ENCODE results near the gene KRTAP20-2.

KRTAP20-2 gene

GRCh38 chr21:30634906-30635305 lies at the start of gene KRTAP20-2:
TSS of gene KRTAP20-2 (plus strand) at chr21:30635206. CDS start at chr21:30635264, 58 bp downstream.
- DNase-seq (ENCODE audit: low read depth), result no peak

- no peak for DNase-seq (ENCODE audit: low read depth)
These were observed 44.7 kb upstream of the KRTAP20-2 start, which contains the start of gene KRTAP22-2 for GRCh38 chr21:30590297-30590696. TSS of gene KRTAP22-2 (minus strand) at chr21:30590397.

GRCh38 chr21:30592140-30592539 lies 42.9 kb upstream of the KRTAP20-2 start, which contains the start of gene KRTAP6-3:
TSS of gene KRTAP6-3 (plus strand) at chr21:30592440. CDS start at chr21:30592446, 6 bp downstream.
- DNase-seq (ENCODE audit: low read depth), result no peak

- no peak for DNase-seq (ENCODE audit: low read depth)
These were observed 36.2 kb upstream of the KRTAP20-2 start, which contains the start of gene KRTAP6-2 for GRCh38 chr21:30598802-30599201. TSS of gene KRTAP6-2 (minus strand) at chr21:30598902. CDS start at chr21:30598874, 28 bp downstream.

- no peak for DNase-seq (ENCODE audit: low read depth)
These were observed 34.2 kb upstream of the KRTAP20-2 start, which contains the start of gene KRTAP22-1 for GRCh38 chr21:30600787-30601186. TSS of gene KRTAP22-1 (plus strand) at chr21:30601087.

GRCh38 chr21:30605968-30606367 lies 29.0 kb upstream of the KRTAP20-2 start:
- no peak for DNase-seq (ENCODE audit: low read depth)

GRCh38 chr21:30612132-30612531 lies 22.9 kb upstream of the KRTAP20-2 start:
- no peak for DNase-seq (ENCODE audit: low read depth)

- DNase-seq (ENCODE audit: low read depth), result no peak
These were observed 21.2 kb upstream of the KRTAP20-2 start, which contains the start of gene KRTAP6-1 for GRCh38 chr21:30613836-30614235. TSS of gene KRTAP6-1 (minus strand) at chr21:30613930. CDS start at chr21:30613904, 26 bp downstream.

GRCh38 chr21:30615199-30615598 lies 19.8 kb upstream of the KRTAP20-2 start:
- DNase-seq (ENCODE audit: low read depth), result no peak

- no peak for DNase-seq (ENCODE audit: low read depth)
These were observed 18.9 kb upstream of the KRTAP20-2 start, which contains the start of gene KRTAP20-1 for GRCh38 chr21:30616125-30616524. TSS of gene KRTAP20-1 (plus strand) at chr21:30616425. CDS start at chr21:30616455, 30 bp downstream.

GRCh38 chr21:30620080-30620479 lies 14.9 kb upstream of the KRTAP20-2 start:
- no peak for DNase-seq (ENCODE audit: low read depth)

GRCh38 chr21:30620522-30620921 lies 14.5 kb upstream of the KRTAP20-2 start, which contains the start of gene KRTAP20-4:
TSS of gene KRTAP20-4 (plus strand) at chr21:30620627.
- no peak for DNase-seq (ENCODE audit: low read depth)

- no peak for DNase-seq (ENCODE audit: low read depth)
These were observed 11.6 kb upstream of the KRTAP20-2 start for GRCh38 chr21:30623362-30623761.

GRCh38 chr21:30625449-30626165 lies 9.4 kb upstream of the KRTAP20-2 start:
- no peak for DNase-seq (ENCODE audit: low read depth)

- DNase-seq (ENCODE audit: low read depth), result no peak
These were observed 6.9 kb upstream of the KRTAP20-2 start for GRCh38 chr21:30628109-30628508.

- no peak for DNase-seq (ENCODE audit: low read depth)
These were observed 5.8 kb upstream of the KRTAP20-2 start for GRCh38 chr21:30629200-30629599.

- no peak for DNase-seq (ENCODE audit: low read depth)
These were observed 3.7 kb downstream of the KRTAP20-2 start for GRCh38 chr21:30638686-30639085.

GRCh38 chr21:30642564-30642963 lies 7.6 kb downstream of the KRTAP20-2 start, which contains the start of gene KRTAP20-3:
TSS of gene KRTAP20-3 (plus strand) at chr21:30642864.
- DNase-seq (ENCODE audit: low read depth), result no peak

GRCh38 chr21:30646904-30647414 lies 12.0 kb downstream of the KRTAP20-2 start:
- DNase-seq (ENCODE audit: low read depth), result no peak

- no peak for DNase-seq (ENCODE audit: low read depth)
These were observed 17.9 kb downstream of the KRTAP20-2 start for GRCh38 chr21:30652891-30653290.

- no peak for DNase-seq (ENCODE audit: low read depth)
These were observed 33.8 kb downstream of the KRTAP20-2 start for GRCh38 chr21:30668776-30669175.

GRCh38 chr21:30672985-30673650 lies 38.1 kb downstream of the KRTAP20-2 start:
- no peak for DNase-seq (ENCODE audit: low read depth)
